ENCODE data around the gene BARD1. TPM values are rescaled to one million over a fixed set of nuclear protein-coding genes. Genes with fewer than 3 reads are reported as not detected.

Gene BARD1
- total and polyA plus RNA-seq, 2 of the 13 experiments (the other 11 are each of a cell fraction or from before 2014, with no cell fraction given): 5.3 to 30.4 TPM

DNA sequence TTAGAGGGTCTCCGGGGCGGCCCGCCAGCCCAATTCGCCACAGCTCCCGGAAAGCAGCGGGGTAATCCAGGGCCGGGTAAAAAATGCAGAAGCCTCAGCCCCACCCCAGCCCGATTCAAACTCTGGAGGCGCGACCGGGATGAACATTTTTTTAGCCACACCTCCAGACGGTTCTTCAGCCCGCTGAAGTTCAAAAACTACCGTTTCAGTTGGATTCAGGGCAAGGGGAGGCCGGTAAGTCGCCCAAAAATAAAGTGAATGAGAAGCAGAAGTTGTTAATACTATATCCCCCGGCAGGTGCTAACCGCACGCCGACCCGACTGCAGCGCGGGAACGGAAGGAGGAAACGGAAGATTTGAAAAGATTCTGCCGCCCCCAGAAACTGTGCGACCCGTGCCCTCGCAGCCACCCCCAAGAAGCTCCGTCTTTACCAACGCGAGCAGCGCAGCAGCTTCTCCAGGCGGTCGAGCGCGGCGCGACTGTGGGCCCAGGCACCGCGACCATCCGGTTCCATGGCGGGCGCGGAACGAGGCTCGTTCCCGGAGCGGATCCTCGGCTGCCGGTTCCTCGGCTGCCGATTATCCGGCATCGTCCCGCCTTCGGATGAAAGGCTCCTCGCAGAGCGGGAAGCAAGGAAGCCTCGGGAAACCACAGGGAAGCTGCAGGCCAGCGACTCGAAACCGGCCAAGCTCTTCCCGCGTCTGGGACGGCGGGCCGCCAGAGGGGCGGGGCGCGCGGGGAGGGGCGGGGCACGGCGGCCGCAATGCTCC lies at the start of gene BARD1 (continued):
- TF ChIP-seq, protein P1, sequence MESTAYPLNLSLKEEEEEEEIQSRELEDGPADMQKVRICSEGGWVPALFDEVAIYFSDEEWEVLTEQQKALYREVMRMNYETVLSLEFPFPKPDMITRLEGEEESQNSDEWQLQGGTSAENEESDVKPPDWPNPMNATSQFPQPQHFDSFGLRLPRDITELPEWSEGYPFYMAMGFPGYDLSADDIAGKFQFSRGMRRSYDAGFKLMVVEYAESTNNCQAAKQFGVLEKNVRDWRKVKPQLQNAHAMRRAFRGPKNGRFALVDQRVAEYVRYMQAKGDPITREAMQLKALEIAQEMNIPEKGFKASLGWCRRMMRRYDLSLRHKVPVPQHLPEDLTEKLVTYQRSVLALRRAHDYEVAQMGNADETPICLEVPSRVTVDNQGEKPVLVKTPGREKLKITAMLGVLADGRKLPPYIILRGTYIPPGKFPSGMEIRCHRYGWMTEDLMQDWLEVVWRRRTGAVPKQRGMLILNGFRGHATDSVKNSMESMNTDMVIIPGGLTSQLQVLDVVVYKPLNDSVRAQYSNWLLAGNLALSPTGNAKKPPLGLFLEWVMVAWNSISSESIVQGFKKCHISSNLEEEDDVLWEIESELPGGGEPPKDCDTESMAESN (CRISPR knock-in tag; conservative IDR thresholded peaks at IDR 0.05): 0 out of 2 replicates have a peak, but pooled peaks have one; percentile 15
- TF ChIP-seq, protein P2, sequence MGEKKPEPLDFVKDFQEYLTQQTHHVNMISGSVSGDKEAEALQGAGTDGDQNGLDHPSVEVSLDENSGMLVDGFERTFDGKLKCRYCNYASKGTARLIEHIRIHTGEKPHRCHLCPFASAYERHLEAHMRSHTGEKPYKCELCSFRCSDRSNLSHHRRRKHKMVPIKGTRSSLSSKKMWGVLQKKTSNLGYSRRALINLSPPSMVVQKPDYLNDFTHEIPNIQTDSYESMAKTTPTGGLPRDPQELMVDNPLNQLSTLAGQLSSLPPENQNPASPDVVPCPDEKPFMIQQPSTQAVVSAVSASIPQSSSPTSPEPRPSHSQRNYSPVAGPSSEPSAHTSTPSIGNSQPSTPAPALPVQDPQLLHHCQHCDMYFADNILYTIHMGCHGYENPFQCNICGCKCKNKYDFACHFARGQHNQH (CRISPR knock-in tag; IDR thresholded peaks at IDR 0.05): no peak
- no peak for TF ChIP-seq SOX5 (CRISPR knock-in tag; IDR thresholded peaks at IDR 0.05; ENCODE audit: borderline replicate concordance)
- no peak for TF ChIP-seq IKZF1 (IDR thresholded peaks at IDR 0.05)
- no peak for TF ChIP-seq GATA4 (IDR thresholded peaks at IDR 0.05; ENCODE audit: borderline replicate concordance, low read depth)
- no peak for TF ChIP-seq ZNF24 (IDR thresholded peaks at IDR 0.05)
- no peak for TF ChIP-seq NAIF1 (CRISPR knock-in tag; IDR thresholded peaks at IDR 0.05; ENCODE audit: borderline replicate concordance)
- peak; percentile 94 for TF ChIP-seq ZNF572 (CRISPR knock-in tag; IDR thresholded peaks at IDR 0.05)
- TF ChIP-seq, protein P3, sequence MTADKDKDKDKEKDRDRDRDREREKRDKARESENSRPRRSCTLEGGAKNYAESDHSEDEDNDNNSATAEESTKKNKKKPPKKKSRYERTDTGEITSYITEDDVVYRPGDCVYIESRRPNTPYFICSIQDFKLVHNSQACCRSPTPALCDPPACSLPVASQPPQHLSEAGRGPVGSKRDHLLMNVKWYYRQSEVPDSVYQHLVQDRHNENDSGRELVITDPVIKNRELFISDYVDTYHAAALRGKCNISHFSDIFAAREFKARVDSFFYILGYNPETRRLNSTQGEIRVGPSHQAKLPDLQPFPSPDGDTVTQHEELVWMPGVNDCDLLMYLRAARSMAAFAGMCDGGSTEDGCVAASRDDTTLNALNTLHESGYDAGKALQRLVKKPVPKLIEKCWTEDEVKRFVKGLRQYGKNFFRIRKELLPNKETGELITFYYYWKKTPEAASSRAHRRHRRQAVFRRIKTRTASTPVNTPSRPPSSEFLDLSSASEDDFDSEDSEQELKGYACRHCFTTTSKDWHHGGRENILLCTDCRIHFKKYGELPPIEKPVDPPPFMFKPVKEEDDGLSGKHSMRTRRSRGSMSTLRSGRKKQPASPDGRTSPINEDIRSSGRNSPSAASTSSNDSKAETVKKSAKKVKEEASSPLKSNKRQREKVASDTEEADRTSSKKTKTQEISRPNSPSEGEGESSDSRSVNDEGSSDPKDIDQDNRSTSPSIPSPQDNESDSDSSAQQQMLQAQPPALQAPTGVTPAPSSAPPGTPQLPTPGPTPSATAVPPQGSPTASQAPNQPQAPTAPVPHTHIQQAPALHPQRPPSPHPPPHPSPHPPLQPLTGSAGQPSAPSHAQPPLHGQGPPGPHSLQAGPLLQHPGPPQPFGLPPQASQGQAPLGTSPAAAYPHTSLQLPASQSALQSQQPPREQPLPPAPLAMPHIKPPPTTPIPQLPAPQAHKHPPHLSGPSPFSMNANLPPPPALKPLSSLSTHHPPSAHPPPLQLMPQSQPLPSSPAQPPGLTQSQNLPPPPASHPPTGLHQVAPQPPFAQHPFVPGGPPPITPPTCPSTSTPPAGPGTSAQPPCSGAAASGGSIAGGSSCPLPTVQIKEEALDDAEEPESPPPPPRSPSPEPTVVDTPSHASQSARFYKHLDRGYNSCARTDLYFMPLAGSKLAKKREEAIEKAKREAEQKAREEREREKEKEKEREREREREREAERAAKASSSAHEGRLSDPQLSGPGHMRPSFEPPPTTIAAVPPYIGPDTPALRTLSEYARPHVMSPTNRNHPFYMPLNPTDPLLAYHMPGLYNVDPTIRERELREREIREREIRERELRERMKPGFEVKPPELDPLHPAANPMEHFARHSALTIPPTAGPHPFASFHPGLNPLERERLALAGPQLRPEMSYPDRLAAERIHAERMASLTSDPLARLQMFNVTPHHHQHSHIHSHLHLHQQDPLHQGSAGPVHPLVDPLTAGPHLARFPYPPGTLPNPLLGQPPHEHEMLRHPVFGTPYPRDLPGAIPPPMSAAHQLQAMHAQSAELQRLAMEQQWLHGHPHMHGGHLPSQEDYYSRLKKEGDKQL (CRISPR knock-in tag; IDR thresholded peaks at IDR 0.05; ENCODE audit: low read depth): no peak
- no peak for TF ChIP-seq ZNF224 (CRISPR knock-in tag; IDR thresholded peaks at IDR 0.05)
- no peak; the same call in none of the 2 replicates for TF ChIP-seq IRX3 (CRISPR knock-in tag; IDR thresholded peaks at IDR 0.05; ENCODE audit: borderline replicate concordance, low read depth)
- TF ChIP-seq GZF1 (CRISPR knock-in tag; IDR thresholded peaks at IDR 0.05): 0 out of 2 replicates have a peak, but pooled peaks have one; percentile 45
- TF ChIP-seq ONECUT2 (CRISPR knock-in tag; IDR thresholded peaks at IDR 0.05): 0 out of 2 replicates have a peak, but pooled peaks have one; percentile 37
- peak; percentile 40; the same call in 1 of the 2 replicates for TF ChIP-seq ZNF557 (CRISPR knock-in tag; IDR thresholded peaks at IDR 0.05)
- peak; percentile 84 for TF ChIP-seq KLF15 (CRISPR knock-in tag; IDR thresholded peaks at IDR 0.05; ENCODE audit: borderline replicate concordance)
- no peak for TF ChIP-seq RFXANK (CRISPR knock-in tag; IDR thresholded peaks at IDR 0.05)
- TF ChIP-seq ZNF44 (CRISPR knock-in tag; IDR thresholded peaks at IDR 0.05): peak; percentile 85; the same call in 1 of the 2 replicates
- no peak for TF ChIP-seq BCL6 (CRISPR knock-in tag; IDR thresholded peaks at IDR 0.05)
- TF ChIP-seq, protein P4, sequence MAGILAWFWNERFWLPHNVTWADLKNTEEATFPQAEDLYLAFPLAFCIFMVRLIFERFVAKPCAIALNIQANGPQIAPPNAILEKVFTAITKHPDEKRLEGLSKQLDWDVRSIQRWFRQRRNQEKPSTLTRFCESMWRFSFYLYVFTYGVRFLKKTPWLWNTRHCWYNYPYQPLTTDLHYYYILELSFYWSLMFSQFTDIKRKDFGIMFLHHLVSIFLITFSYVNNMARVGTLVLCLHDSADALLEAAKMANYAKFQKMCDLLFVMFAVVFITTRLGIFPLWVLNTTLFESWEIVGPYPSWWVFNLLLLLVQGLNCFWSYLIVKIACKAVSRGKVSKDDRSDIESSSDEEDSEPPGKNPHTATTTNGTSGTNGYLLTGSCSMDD (CRISPR knock-in tag; IDR thresholded peaks at IDR 0.05): peak; percentile 86; the same call in 1 of the 2 replicates
- no peak; the same call in 1 of the 2 replicates for TF ChIP-seq ZNF709 (CRISPR knock-in tag; IDR thresholded peaks at IDR 0.05)
- TF ChIP-seq ZNF3 (CRISPR knock-in tag; IDR thresholded peaks at IDR 0.05): no peak
- peak; percentile 38; the same call in 1 of the 2 replicates for TF ChIP-seq KLF6 (CRISPR knock-in tag; IDR thresholded peaks at IDR 0.05)
